ENCODE results near the gene YJEFN3.

Gene YJEFN3

GRCh38 chr19:19530423-19530804 is 1.7 kb downstream of the YJEFN3 start:
- DNase-seq (ENCODE audit: insufficient read length, low spot score) (no peak), FAIRE-seq (no peak)
- no peak for TF ChIP-seq POLR2A (IDR thresholded peaks at IDR 0.05; ENCODE audit: low read depth, low read length)
- no peak for TF ChIP-seq TAF1 (IDR thresholded peaks at IDR 0.05; ENCODE audit: low read depth, low read length)
- TF ChIP-seq POU2F2 (IDR thresholded peaks at IDR 0.05; ENCODE audit: low read depth, low read length), result no peak
- TF ChIP-seq SPI1 (IDR thresholded peaks at IDR 0.05; ENCODE audit: low read depth, low read length), result no peak
- TF ChIP-seq POLR2AphosphoS5 (IDR thresholded peaks at IDR 0.05; ENCODE audit: low read depth, low read length), result no peak
- no peak for TF ChIP-seq PAX5 (IDR thresholded peaks at IDR 0.05; ENCODE audit: insufficient read depth, low read length, severe bottlenecking)

GRCh38 chr19:19530889-19531288 is 2.2 kb downstream of the YJEFN3 start:
- FAIRE-seq, result no peak
- DNase-seq (ENCODE audit: insufficient read length, low spot score), result no peak
- TF ChIP-seq SPI1 (IDR thresholded peaks at IDR 0.05; ENCODE audit: low read depth, low read length) (no peak), TAF1 (IDR thresholded peaks at IDR 0.05; ENCODE audit: low read depth, low read length) (no peak), PAX5 (IDR thresholded peaks at IDR 0.05; ENCODE audit: insufficient read depth, low read length, severe bottlenecking) (no peak), POLR2A (IDR thresholded peaks at IDR 0.05; ENCODE audit: low read depth, low read length) (no peak), POU2F2 (IDR thresholded peaks at IDR 0.05; ENCODE audit: low read depth, low read length) (no peak), POLR2AphosphoS5 (IDR thresholded peaks at IDR 0.05; ENCODE audit: low read depth, low read length) (no peak)

- peak; percentile 87 for FAIRE-seq
- peak; percentile 87 for DNase-seq (ENCODE audit: insufficient read length, low spot score)
- TF ChIP-seq POLR2A (IDR thresholded peaks at IDR 0.05; ENCODE audit: low read depth, low read length), result 0 out of 2 replicates have a peak, but pooled peaks have one; percentile 9
- no peak for TF ChIP-seq PAX5 (IDR thresholded peaks at IDR 0.05; ENCODE audit: insufficient read depth, low read length, severe bottlenecking)
Observed at GRCh38 chr19:19531951-19532805, 3.5 kb downstream of the YJEFN3 start.

GRCh38 chr19:19532806-19533701 is 4.3 kb downstream of the YJEFN3 start:
- TF ChIP-seq POLR2AphosphoS5 (IDR thresholded peaks at IDR 0.05; ENCODE audit: low read depth, low read length) (no peak), POLR2A (IDR thresholded peaks at IDR 0.05; ENCODE audit: low read depth, low read length) (no peak), POU2F2 (IDR thresholded peaks at IDR 0.05; ENCODE audit: low read depth, low read length) (no peak), SPI1 (IDR thresholded peaks at IDR 0.05; ENCODE audit: low read depth, low read length) (no peak), TAF1 (IDR thresholded peaks at IDR 0.05; ENCODE audit: low read depth, low read length) (no peak), PAX5 (IDR thresholded peaks at IDR 0.05; ENCODE audit: insufficient read depth, low read length, severe bottlenecking) (no peak)
- no peak for FAIRE-seq

GRCh38 chr19:19533841-19534240 is 5.1 kb downstream of the YJEFN3 start:
- FAIRE-seq (no peak), DNase-seq (ENCODE audit: insufficient read length, low spot score) (no peak)
- no peak for TF ChIP-seq TAF1 (IDR thresholded peaks at IDR 0.05; ENCODE audit: low read depth, low read length)
- no peak for TF ChIP-seq PAX5 (IDR thresholded peaks at IDR 0.05; ENCODE audit: insufficient read depth, low read length, severe bottlenecking)
- TF ChIP-seq SPI1 (IDR thresholded peaks at IDR 0.05; ENCODE audit: low read depth, low read length), result no peak
- no peak for TF ChIP-seq POU2F2 (IDR thresholded peaks at IDR 0.05; ENCODE audit: low read depth, low read length)
- no peak for TF ChIP-seq POLR2A (IDR thresholded peaks at IDR 0.05; ENCODE audit: low read depth, low read length)
- no peak for TF ChIP-seq POLR2AphosphoS5 (IDR thresholded peaks at IDR 0.05; ENCODE audit: low read depth, low read length)

More at GRCh38 chr19:19532806-19533701, 4.3 kb downstream of the YJEFN3 start:
- no peak for DNase-seq (ENCODE audit: insufficient read length, low spot score)

GRCh38 chr19:19534556-19535265 is 6.0 kb downstream of the YJEFN3 start:
- TF ChIP-seq POLR2A (IDR thresholded peaks at IDR 0.05; ENCODE audit: low read depth, low read length) (no peak), PAX5 (IDR thresholded peaks at IDR 0.05; ENCODE audit: insufficient read depth, low read length, severe bottlenecking) (no peak), POU2F2 (IDR thresholded peaks at IDR 0.05; ENCODE audit: low read depth, low read length) (no peak), TAF1 (IDR thresholded peaks at IDR 0.05; ENCODE audit: low read depth, low read length) (no peak), POLR2AphosphoS5 (IDR thresholded peaks at IDR 0.05; ENCODE audit: low read depth, low read length) (no peak)
- FAIRE-seq (no peak), DNase-seq (ENCODE audit: insufficient read length, low spot score) (no peak)

- no peak for FAIRE-seq
- DNase-seq (ENCODE audit: insufficient read length, low spot score), result no peak
- TF ChIP-seq POLR2AphosphoS5 (IDR thresholded peaks at IDR 0.05; ENCODE audit: low read depth, low read length), result no peak
- no peak for TF ChIP-seq POLR2A (IDR thresholded peaks at IDR 0.05; ENCODE audit: low read depth, low read length)
- TF ChIP-seq TAF1 (IDR thresholded peaks at IDR 0.05; ENCODE audit: low read depth, low read length), result no peak
- no peak for TF ChIP-seq SPI1 (IDR thresholded peaks at IDR 0.05; ENCODE audit: low read depth, low read length)
- TF ChIP-seq POU2F2 (IDR thresholded peaks at IDR 0.05; ENCODE audit: low read depth, low read length), result no peak
Observed at GRCh38 chr19:19535311-19536191, 6.8 kb downstream of the YJEFN3 start.

Data from GM12891 (cell line).